Esophagus squamous epithelium (tissue), 4 donors: Measurements from ENCODE around the gene OR6K2.

Experiments used
- POLR2A ChIP-seq, 4 donors: fragments of 450-650 bp; IDR thresholded peaks; one replicate each; pipeline ENCODE4 v1.6.1; 2017; ENCODE audit warnings: antibody characterized with exemption in 4 of 4, mild to moderate bottlenecking in 4 of 4, moderate library complexity in 3 of 4
- TF ChIP-seq, protein P1 (sequence below), 6 experiments: fragments of 450-650 bp in 4 of 6; fragments of 200-600 bp in 2 of 6; sonication (generic) in 2 of 6; IDR thresholded peaks; one replicate each; pipeline ENCODE4 v1.5.1; 2016 to 2019; ENCODE audit warnings: antibody characterized with exemption in 6 of 6, mild to moderate bottlenecking in 4 of 6, moderate library complexity in 4 of 6

DNA sequence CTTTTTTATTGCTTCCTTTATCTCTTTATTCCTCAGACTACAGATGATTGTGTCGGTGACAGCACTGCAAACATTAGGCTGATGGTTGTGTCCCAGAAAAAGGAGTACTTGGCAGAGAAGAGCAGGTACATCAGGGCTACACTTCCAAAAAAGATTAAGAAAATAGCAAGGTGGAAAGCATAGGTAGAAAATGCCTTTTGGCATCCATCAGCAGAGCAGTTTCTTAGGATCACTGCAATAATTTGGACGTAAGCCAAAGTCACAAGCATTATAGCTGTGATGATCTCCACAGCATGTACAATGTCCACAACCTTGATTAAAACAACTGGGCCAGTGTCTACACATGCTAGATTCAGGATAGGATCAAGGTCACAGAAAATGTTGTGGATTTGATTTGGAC, 5.9 kb downstream of the OR6K2 start:
- TF ChIP-seq, protein P1, sequence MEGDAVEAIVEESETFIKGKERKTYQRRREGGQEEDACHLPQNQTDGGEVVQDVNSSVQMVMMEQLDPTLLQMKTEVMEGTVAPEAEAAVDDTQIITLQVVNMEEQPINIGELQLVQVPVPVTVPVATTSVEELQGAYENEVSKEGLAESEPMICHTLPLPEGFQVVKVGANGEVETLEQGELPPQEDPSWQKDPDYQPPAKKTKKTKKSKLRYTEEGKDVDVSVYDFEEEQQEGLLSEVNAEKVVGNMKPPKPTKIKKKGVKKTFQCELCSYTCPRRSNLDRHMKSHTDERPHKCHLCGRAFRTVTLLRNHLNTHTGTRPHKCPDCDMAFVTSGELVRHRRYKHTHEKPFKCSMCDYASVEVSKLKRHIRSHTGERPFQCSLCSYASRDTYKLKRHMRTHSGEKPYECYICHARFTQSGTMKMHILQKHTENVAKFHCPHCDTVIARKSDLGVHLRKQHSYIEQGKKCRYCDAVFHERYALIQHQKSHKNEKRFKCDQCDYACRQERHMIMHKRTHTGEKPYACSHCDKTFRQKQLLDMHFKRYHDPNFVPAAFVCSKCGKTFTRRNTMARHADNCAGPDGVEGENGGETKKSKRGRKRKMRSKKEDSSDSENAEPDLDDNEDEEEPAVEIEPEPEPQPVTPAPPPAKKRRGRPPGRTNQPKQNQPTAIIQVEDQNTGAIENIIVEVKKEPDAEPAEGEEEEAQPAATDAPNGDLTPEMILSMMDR (IDR thresholded peaks at IDR 0.05): no peak
- no peak for TF ChIP-seq POLR2A (IDR thresholded peaks at IDR 0.05)
